Measurements from ENCODE around the gene KANSL3. TPM values are rescaled to one million over a fixed set of nuclear protein-coding genes. Genes with fewer than 3 reads are reported as not detected.

KANSL3 gene
- total RNA-seq, 1 experiment from 2014 or later: 50.9 TPM

DNA sequence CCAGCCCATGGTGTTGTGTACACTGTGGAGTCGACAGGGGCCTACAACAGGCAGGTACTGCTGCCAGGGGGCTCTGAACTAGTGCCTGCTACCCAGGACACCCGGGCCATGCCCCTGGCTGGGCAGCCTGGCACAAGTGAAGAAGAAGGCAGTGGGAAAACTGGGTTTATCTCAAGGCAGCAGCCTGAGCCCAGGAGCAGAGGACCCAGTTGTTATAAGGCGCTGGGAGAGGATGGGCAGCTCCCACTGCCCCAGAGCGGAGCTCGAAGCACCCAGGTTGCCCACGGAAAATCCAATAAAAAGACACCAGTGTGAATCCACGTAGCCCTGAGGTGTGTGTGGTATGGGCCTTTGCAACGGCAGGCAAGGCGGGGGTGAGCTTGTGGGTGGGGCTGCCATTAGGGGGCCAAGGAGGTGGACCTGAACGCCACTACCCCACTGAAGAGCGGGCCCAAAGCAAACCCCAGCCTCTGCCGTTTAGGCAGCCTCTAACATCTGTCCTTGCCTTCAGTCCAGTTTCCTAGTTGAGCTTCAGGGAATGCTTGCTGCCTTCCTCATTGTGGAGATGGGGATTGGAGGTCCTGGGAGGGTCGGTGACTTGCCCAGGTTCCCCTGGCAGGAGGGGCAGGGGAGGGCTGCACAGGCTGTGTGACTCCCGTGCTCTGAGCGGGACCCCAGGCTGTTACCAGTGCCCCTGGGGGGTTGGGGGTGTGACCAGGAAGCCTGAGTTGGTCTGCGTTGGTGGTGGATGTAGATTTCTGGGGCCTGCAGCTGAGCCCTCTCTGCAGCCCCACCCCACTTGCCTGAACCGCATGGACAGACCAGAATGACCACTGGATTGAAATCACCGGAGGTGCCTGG is 85.6 kb downstream of the KANSL3 start:
- Histone ChIP-seq H3K4me1 (no peaks in the 10 kb centered on the region), H3K27ac (no peak overlapping the region), H3K9me3 (replicated peaks) (no peaks in the 10 kb centered on the region), H3K36me3 (peaks cover 12% of the 10 kb centered on the region), H3K27me3 (no peaks in the 10 kb centered on the region), H3K4me3 (no peak overlapping the region)
- no peak for DNase-seq

DNA sequence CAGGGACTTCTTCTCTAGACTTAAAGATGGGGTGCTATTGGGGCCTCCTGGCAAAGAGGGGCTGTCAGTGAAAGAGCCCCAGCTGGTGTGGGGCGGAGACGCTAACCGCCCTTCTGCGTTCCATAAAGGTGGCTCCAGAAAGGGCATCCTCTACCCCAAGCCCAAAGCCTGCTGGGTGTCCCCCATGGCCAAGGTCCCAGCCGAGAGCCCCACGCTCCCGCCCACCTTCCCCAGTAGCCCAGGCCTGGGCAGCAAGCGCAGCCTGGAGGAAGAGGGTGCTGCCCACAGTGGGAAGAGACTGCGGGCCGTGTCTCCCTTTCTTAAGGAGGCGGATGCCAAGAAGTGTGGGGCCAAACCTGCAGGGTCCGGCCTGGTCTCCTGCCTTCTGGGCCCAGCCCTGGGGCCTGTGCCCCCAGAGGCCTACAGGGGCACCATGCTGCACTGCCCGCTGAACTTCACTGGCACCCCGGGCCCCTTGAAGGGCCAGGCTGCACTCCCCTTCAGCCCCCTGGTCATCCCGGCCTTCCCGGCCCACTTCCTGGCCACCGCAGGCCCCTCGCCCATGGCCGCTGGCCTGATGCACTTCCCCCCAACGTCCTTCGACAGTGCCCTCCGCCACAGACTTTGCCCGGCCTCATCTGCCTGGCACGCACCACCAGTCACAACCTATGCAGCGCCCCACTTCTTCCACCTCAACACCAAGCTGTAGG is 86.4 kb downstream of the KANSL3 start:
- Histone ChIP-seq H3K9me3 (replicated peaks) (no peaks in the 10 kb centered on the region), H3K27me3 (no peaks in the 10 kb centered on the region), H3K36me3 (peaks cover 12% of the 10 kb centered on the region), H3K4me1 (no peaks in the 10 kb centered on the region), H3K27ac (no peak overlapping the region), H3K4me3 (no peak overlapping the region)
- no peak for DNase-seq

DNA sequence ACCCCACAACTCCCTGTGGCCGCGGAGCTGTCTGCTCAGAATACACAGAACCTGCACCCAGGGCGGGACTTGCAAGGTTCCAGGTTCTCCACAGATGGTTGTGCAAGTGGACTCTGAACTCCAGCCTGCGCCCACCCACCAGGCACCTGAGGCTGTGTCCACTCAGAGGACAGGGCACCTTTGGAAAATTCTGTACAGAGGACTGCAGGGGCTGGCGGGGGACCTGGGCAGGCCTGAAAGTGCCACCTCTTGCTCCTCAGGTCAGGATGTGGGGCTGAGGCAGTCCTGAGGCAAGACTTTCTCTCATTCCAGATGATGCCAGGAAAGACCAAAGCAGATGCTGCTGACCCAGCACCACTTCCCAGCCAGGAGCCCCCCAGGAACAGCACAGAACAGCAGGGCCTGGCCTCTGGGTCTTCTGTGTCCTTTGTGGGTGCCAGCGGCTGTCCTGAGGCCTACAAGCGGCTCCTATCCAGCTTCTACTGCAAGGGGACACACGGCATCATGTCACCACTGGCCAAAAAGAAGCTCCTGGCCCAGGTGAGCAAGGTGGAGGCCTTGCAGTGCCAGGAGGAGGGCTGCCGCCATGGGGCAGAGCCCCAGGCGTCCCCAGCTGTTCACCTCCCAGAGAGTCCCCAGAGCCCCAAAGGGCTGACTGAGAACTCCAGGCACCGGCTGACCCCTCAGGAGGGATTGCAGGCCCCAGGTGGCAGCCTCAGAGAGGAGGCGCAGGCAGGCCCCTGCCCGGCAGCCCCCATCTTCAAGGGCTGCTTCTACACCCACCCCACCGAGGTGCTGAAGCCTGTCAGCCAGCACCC is 87.1 kb downstream of the KANSL3 start:
- no peak for DNase-seq
- Histone ChIP-seq H3K36me3 (peaks cover 12% of the 10 kb centered on the region), H3K27ac (no peak overlapping the region), H3K9me3 (replicated peaks) (no peaks in the 10 kb centered on the region), H3K27me3 (no peaks in the 10 kb centered on the region), H3K4me3 (no peak overlapping the region), H3K4me1 (no peaks in the 10 kb centered on the region)

DNA sequence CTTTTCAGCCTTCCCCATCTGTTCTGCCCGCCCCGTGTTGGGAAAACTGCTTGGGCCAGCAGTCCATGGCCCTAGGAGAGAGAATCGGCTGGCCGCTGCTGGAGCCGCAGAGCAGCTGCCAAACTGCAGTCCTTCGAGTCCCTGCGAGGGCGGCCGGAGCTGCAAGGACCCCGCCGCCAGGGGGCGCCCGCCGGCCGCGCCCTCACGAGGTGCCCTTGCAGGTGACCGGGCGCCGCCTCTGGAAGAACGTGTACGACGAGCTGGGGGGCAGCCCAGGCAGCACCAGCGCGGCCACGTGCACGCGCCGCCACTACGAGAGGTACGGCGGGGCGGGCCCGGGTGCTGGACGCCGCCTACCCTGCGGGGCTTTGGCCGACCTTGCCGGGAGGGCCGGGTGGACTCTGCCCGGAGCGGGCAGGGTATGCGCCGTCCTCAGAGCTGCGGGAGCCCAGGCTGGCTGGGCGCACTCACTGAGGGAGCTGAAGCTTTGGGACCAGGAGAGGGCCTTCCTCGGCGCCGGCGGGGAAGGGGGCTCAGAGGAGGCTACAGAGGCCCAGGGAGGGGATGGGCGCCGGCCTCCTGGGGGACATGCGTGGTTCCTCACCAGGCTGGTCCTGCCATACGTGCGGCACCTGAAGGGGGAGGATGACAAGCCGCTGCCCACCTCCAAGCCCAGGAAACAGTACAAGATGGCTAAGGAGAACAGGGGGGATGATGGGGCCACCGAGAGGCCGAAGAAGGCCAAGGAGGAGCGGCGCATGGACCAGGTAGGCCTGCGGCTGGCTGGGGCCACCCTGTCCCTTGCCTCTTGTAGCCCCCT is 87.9 kb downstream of the KANSL3 start:
- DNase-seq: no peak
- no peak overlapping the region for H3K4me3 ChIP-seq
- no peak overlapping the region for H3K27ac ChIP-seq
- peaks cover 16% of the 10 kb centered on the region for H3K36me3 ChIP-seq
- H3K9me3 ChIP-seq (replicated peaks): no peaks in the 10 kb centered on the region
- no peaks in the 10 kb centered on the region for H3K4me1 ChIP-seq
- no peaks in the 10 kb centered on the region for H3K27me3 ChIP-seq

DNA sequence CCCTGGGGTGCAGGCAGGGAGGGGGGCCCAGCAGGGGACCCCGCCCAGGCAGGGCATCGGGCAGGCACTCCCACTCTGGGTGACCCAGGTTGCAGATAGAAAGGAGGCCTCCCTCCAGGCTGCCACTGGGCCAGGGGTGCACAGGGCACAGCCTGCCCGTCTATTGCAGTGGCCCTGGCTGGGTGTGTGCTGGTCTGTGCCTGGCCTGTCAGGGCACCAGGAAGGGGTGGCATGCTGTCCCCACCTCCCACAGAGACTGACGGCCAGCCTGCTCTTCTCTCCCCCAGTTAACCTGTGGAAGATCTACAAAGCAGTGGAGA is 88.7 kb downstream of the KANSL3 start:
- Histone ChIP-seq H3K27me3 (no peaks in the 10 kb centered on the region), H3K36me3 (peaks cover 17% of the 10 kb centered on the region), H3K4me1 (no peaks in the 10 kb centered on the region), H3K27ac (no peak overlapping the region), H3K4me3 (no peak overlapping the region), H3K9me3 (replicated peaks) (no peaks in the 10 kb centered on the region)
- no peak for DNase-seq

DNA sequence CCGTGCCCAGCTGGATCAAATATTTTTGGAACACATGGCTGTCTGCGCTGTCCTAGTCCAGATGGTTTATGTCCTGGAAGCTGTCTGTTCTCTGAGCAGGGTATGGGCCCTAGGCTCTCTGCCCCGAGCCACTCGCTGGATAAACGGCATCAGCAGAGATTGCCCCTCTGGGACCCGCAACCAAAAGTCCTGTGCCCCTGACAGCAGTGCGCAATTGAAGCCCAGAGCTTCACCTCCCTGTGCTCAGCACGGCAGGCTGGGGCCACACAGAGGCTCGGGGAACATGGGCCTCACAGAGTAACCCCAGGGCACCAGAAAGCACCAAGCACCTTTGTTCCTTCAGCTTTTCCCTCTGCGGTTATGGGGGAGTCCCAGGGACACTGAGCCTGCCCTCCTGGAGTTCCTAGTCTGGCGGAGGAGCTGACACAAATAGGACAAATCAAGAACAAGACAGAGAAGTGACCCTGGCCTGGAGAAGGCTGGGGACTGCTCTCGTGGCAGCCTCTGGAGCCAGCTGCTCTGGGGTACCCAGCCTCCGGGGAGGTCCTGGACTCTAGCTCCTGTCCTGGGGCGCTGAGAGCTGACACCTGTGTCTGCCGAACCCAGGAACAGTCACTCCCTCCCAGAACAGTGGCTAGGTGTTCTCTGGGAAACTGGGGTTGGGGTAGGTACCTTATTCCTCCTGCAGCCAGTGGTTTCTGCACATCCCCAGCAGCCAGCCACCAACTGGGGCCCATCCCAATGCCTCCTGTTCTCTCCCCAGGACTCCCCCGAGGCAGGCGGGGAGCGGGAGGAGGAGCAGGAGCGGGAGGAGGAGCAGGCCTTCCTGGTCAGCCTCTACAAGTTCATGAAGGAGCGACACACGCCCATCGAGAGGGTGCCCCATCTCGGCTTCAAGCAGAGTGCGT is 89.3 kb downstream of the KANSL3 start:
- no peak for DNase-seq
- Histone ChIP-seq H3K9me3 (replicated peaks) (no peaks in the 10 kb centered on the region), H3K27me3 (no peaks in the 10 kb centered on the region), H3K4me1 (no peaks in the 10 kb centered on the region), H3K36me3 (peaks cover 20% of the 10 kb centered on the region), H3K4me3 (no peak overlapping the region), H3K27ac (no peak overlapping the region)

DNA sequence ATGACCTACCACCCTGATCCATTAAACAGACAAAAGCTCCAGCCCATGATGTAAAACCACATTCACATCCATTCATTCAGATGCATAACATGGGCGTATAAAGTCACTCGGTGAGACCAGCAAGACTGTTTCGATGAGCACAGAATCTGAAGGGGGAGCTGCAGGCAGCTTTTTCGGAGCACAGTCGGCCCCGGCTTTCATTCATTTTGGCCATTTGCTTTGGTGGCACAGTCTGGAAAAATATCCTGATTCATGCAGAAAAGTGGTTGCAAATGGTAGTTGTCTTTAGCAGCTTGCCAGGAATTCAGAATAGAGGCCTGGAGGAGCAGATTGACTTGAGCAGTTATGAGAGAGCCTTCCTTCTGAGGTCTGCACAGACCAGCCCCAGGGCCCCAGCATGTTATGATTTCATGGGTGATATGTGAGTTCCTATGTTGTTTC is 90.4 kb downstream of the KANSL3 start:
- DNase-seq: no peak
- Histone ChIP-seq H3K27ac (no peak overlapping the region), H3K27me3 (no peaks in the 10 kb centered on the region), H3K9me3 (replicated peaks) (no peaks in the 10 kb centered on the region), H3K4me1 (no peaks in the 10 kb centered on the region), H3K4me3 (no peak overlapping the region), H3K36me3 (peaks cover 25% of the 10 kb centered on the region)

DNA sequence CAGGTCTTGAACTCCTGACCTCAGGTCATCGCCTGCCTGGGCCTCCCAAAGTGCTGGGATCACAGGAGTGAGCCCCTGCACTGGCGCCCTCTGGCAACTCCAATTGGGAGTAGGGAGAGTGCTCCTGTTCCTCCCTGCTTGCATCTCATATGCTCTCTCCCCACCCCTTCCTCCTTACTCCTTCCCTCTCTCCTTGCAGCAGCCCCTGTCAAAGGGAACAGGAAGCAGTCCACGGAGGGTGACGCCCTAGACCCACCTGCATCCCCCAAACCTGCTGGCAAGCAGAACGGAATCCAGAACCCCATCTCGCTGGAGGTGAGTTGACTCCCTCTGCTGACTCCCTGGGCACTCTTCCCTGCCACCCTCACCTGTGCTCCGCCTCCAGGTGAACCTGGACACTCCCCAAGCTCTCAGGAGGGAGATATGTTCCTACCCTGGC is 90.9 kb downstream of the KANSL3 start:
- Histone ChIP-seq H3K9me3 (replicated peaks) (no peaks in the 10 kb centered on the region), H3K36me3 (peaks cover 30% of the 10 kb centered on the region), H3K4me1 (no peaks in the 10 kb centered on the region), H3K4me3 (no peak overlapping the region), H3K27ac (no peak overlapping the region), H3K27me3 (no peaks in the 10 kb centered on the region)
- no peak for DNase-seq

DNA sequence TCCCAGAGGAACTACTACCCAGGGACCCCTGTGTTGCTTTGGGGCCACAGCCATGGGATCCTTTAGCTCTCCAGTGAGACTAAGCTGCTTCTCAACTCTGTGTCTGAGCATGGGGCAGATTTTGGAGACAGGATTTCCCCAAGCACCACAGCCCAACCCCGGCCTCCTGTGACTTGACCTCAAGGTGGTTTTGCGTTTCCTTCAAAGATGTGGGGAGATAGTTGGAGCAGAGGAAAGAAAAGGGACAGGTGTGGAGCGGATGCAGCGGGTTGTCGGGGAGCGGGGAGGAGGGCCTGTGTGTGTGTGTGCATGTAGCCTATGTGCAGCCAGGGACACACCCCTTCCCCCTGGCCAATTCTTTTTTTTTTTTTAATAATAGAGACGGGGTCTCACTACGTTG is 91.3 kb downstream of the KANSL3 start:
- Histone ChIP-seq H3K27ac (no peak overlapping the region), H3K36me3 (peaks cover 33% of the 10 kb centered on the region), H3K27me3 (no peaks in the 10 kb centered on the region), H3K4me3 (no peak overlapping the region), H3K9me3 (replicated peaks) (no peaks in the 10 kb centered on the region), H3K4me1 (no peaks in the 10 kb centered on the region)
- no peak for DNase-seq

DNA sequence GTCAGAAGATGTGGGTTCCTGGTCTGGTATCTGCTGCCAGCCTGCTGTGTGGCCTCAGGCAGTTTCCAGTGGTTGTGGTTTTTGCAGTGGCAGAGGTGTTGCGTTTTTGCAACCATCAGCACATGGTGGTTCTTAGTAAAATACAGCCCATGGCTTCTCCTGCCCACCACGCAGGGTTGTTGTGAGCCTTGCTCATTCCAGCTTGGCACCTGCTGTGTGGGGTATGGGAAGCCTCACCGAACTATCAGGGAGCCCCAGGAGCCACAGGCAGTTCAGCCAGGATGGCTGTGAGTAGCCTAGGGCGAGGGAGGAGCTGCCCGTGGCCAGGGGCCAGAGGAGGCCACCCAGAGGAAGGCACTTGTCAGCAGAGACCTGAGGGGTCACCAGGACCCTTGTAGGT is 91.8 kb downstream of the KANSL3 start:
- no peak overlapping the region for H3K4me3 ChIP-seq
- no peak overlapping the region for H3K27ac ChIP-seq
- H3K9me3 ChIP-seq (replicated peaks): no peaks in the 10 kb centered on the region
- H3K36me3 ChIP-seq: peaks cover 33% of the 10 kb centered on the region
- H3K27me3 ChIP-seq: no peaks in the 10 kb centered on the region
- H3K4me1 ChIP-seq: no peaks in the 10 kb centered on the region
- no peak for DNase-seq

Other genes starting within 250 kb of the KANSL3 start
- gene NEURL3, start 133.0 kb downstream of the KANSL3 start, total RNA-seq (2014; rRNA removed; shearing (Covaris generic)): 0.10 TPM in 1 of 2 replicates, not detected in the other
- 12.4 and 14.2 TPM in 2 replicates for gene ARID5A, start 101.6 kb downstream of the KANSL3 start, total RNA-seq (2014; rRNA removed; shearing (Covaris generic))
- 0.04 TPM in 1 of 2 replicates, not detected in the other for gene FER1L5, start 4.5 kb upstream of the KANSL3 start, total RNA-seq (2014; rRNA removed; shearing (Covaris generic))
- gene LMAN2L, start 101.8 kb upstream of the KANSL3 start, total RNA-seq (2014; rRNA removed; shearing (Covaris generic)): 29.5 and 31.9 TPM in 2 replicates
- gene CNNM4, start 122.6 kb upstream of the KANSL3 start, total RNA-seq (2014; rRNA removed; shearing (Covaris generic)): 3.7 and 4.3 TPM in 2 replicates
- 9.1 and 9.3 TPM in 2 replicates for gene CNNM3, start 178.0 kb upstream of the KANSL3 start, total RNA-seq (2014; rRNA removed; shearing (Covaris generic))
- gene ANKRD23, start 205.7 kb upstream of the KANSL3 start, total RNA-seq (2014; rRNA removed; shearing (Covaris generic)): 0.58 and 1.1 TPM in 2 replicates
- 7.7 and 7.8 TPM in 2 replicates for gene ANKRD39, start 219.7 kb upstream of the KANSL3 start, total RNA-seq (2014; rRNA removed; shearing (Covaris generic))
- 41.3 and 49.4 TPM in 2 replicates for gene SEMA4C, start 231.8 kb upstream of the KANSL3 start, total RNA-seq (2014; rRNA removed; shearing (Covaris generic))